GM23338 (cell line): ENCODE data around the gene TCTN3. TPM values are rescaled to one million over a fixed set of nuclear protein-coding genes. Genes with fewer than 3 reads are reported as not detected.
A peak's percentile ranks its signal among the peaks of the same experiment; 100 is the strongest.

Source experiments
- ATAC-seq: fragments of 200-7000 bp; cut with Tn5 transposase; 3 replicates; pipeline ENCODE4 v1.9.1; 2020
- DNase-seq: peaks from one replicate; pipeline ENCODE4 v3.0.0-alpha.2; 2015; ENCODE audit warnings: low spot score
- H2AFZ ChIP-seq: fragments of 200-600 bp; sonication (generic); 2 replicates; pipeline ENCODE4 v1.8.0; 2016; ENCODE audit warnings: antibody characterized with exemption, mild to moderate bottlenecking, moderate library complexity
- H3F3A ChIP-seq: fragments of 200-600 bp; sonication (generic); replicated peaks from 2 replicates; pipeline ENCODE4 v1.8.0; 2017; ENCODE audit warnings: antibody characterized with exemption, mixed run types, low read depth
- H3K27ac ChIP-seq: fragments of 200-600 bp; sonication (generic); 2 replicates; pipeline ENCODE4 v1.6.1; 2016; ENCODE audit warnings: low read depth
- H3K27me3 ChIP-seq: fragments of 200-600 bp; sonication (generic); 2 replicates; pipeline ENCODE4 v1.8.0; 2016; ENCODE audit warnings: mild to moderate bottlenecking, mixed run types, moderate library complexity; ENCODE audit not compliant: insufficient read depth
- H3K36me3 ChIP-seq: fragments of 200-600 bp; sonication (generic); 2 replicates; pipeline ENCODE4 v1.8.0; 2016; ENCODE audit warnings: mild to moderate bottlenecking; ENCODE audit not compliant: insufficient read depth
- H3K4me1 ChIP-seq: fragments of 200-600 bp; sonication (generic); 2 replicates; pipeline ENCODE4 v1.8.0; 2016; ENCODE audit warnings: mild to moderate bottlenecking, moderate library complexity; ENCODE audit not compliant: insufficient read depth
- H3K4me2 ChIP-seq: fragments of 200-600 bp; sonication (generic); 2 replicates; pipeline ENCODE4 v1.7.1; 2017; ENCODE audit warnings: mixed run types
- H3K4me3 ChIP-seq: fragments of 200-600 bp; sonication (generic); 2 replicates; pipeline ENCODE4 v1.6.1; 2016; ENCODE audit warnings: mixed run types
- H3K79me2 ChIP-seq: fragments of 200-600 bp; sonication (generic); replicated peaks from 2 replicates; pipeline ENCODE4 v1.8.0; 2017; ENCODE audit warnings: mild to moderate bottlenecking; ENCODE audit not compliant: insufficient read depth
- H3K9me2 ChIP-seq: fragments of 200-600 bp; sonication (generic); 2 replicates; pipeline ENCODE4 v1.8.0; 2017; ENCODE audit not compliant: insufficient read depth
- H4K20me1 ChIP-seq: fragments of 200-600 bp; sonication (generic); replicated peaks from 2 replicates; pipeline ENCODE4 v1.8.0; 2017; ENCODE audit warnings: mild to moderate bottlenecking; ENCODE audit not compliant: insufficient read depth
- H3K27ac Mint-ChIP-seq: 2 replicates; pipeline ENCODE4 v1.8.0; 2020; ENCODE audit warnings: inconsistent platforms, mild to moderate bottlenecking, moderate library complexity, mixed read lengths
- H3K27me3 Mint-ChIP-seq: 3 replicates; pipeline ENCODE4 v1.8.0; 2022; ENCODE audit warnings: low read depth, mild to moderate bottlenecking, moderate library complexity, mixed read lengths, inconsistent platforms; ENCODE audit not compliant: insufficient read depth, poor library complexity
- H3K36me3 Mint-ChIP-seq: 3 replicates; pipeline ENCODE4 v1.8.0; 2021; ENCODE audit warnings: low read depth, mild to moderate bottlenecking, inconsistent platforms, moderate library complexity, mixed read lengths
- H3K4me1 Mint-ChIP-seq: 3 replicates; pipeline ENCODE4 v1.8.0; 2020; ENCODE audit warnings: mild to moderate bottlenecking, inconsistent platforms, mixed read lengths
- H3K4me3 Mint-ChIP-seq: 3 replicates; pipeline ENCODE4 v1.8.0; 2021; ENCODE audit warnings: moderate library complexity, mild to moderate bottlenecking, inconsistent platforms, mixed read lengths
- H3K9me3 Mint-ChIP-seq: 3 replicates; pipeline ENCODE4 v1.8.0; 2020; ENCODE audit warnings: moderate library complexity, mild to moderate bottlenecking, inconsistent platforms, mixed read lengths
- CREB1 ChIP-seq: fragments of 250-450 bp; sonication (Bioruptor Pico); IDR thresholded peaks from 2 replicates; pipeline ENCODE4 v1.5.0; 2020; ENCODE audit warnings: low read depth, mild to moderate bottlenecking, moderate library complexity
- CTCF ChIP-seq, 2 experiments: fragments of 200-600 bp in 1 of 2; sonication (generic) in 1 of 2; conservative IDR thresholded peaks; 2 replicates each; pipeline versions ENCODE4 v1.5.1 to v1.6.1; 2016 to 2017; ENCODE audit warnings: antibody characterized with exemption in 2 of 2, low read depth in 2 of 2, mild to moderate bottlenecking in 2 of 2, moderate library complexity in 1 of 2
- EZH2 ChIP-seq: fragments of 200-600 bp; sonication (generic); IDR thresholded peaks from one replicate; pipeline ENCODE4 v1.8.0; 2017; ENCODE audit warnings: antibody characterized with exemption, mild to moderate bottlenecking, low read depth; ENCODE audit not compliant: unreplicated experiment
- EZH2phosphoT487 ChIP-seq: fragments of 200-600 bp; sonication (generic); IDR thresholded peaks from one replicate; pipeline ENCODE4 v1.8.1; 2018; ENCODE audit warnings: antibody characterized with exemption; ENCODE audit not compliant: unreplicated experiment
- JUNB ChIP-seq: IDR thresholded peaks from one replicate; pipeline ENCODE4 v1.6.1; 2016; ENCODE audit warnings: antibody characterized with exemption; ENCODE audit not compliant: unreplicated experiment
- NANOG ChIP-seq: IDR thresholded peaks from 2 replicates; pipeline ENCODE4 v1.6.1; 2016; ENCODE audit warnings: antibody characterized with exemption, borderline replicate concordance
- ZNF114 ChIP-seq: fragments of 250-450 bp; sonication (Bioruptor Pico); IDR thresholded peaks from 2 replicates; pipeline ENCODE4 v1.5.0; 2020; ENCODE audit warnings: mild to moderate bottlenecking, moderate library complexity
- ZNF331 ChIP-seq: fragments of 250-450 bp; sonication (Bioruptor Pico); IDR thresholded peaks from 2 replicates; pipeline ENCODE4 v1.5.0; 2020; ENCODE audit warnings: low read depth, mild to moderate bottlenecking, moderate library complexity
- polyA plus RNA-seq: library from polyadenylated mRNA; unstranded; fragments of >200 nt; fragmentation: Nextera tagmentation; extraction: Ambion mirVana; gene quantifications from 2 replicates; pipeline ENCODE4 v1.2.1, GENCODE V29; 2016
- total RNA-seq: library from RNA; depleted of rRNA; stranded (reverse); fragments of >200 nt; shearing (Covaris generic); gene quantifications from 2 replicates; pipeline ENCODE4 v1.2.3, GENCODE V29; 2014
- TF ChIP-seq, protein P1 (sequence below): fragments of 250-450 bp; sonication (Bioruptor Pico); IDR thresholded peaks from 2 replicates; pipeline ENCODE4 v1.5.0; 2020; ENCODE audit warnings: mild to moderate bottlenecking, moderate library complexity
- TF ChIP-seq, protein P2 (sequence below): IDR thresholded peaks from 2 replicates; pipeline ENCODE4 v1.6.1; 2016; ENCODE audit warnings: antibody characterized with exemption
- TF ChIP-seq, protein P3 (sequence below): IDR thresholded peaks from one replicate; pipeline ENCODE4 v1.6.1; 2018; ENCODE audit warnings: antibody characterized with exemption; ENCODE audit not compliant: unreplicated experiment

Gene TCTN3
- total and polyA plus RNA-seq, 2 experiments from 2014 or later: 29.7 to 32.4 TPM

GRCh38 chr10:95693668-95694534 lies at the start of gene TCTN3 (continued):
- TF ChIP-seq, protein P1, sequence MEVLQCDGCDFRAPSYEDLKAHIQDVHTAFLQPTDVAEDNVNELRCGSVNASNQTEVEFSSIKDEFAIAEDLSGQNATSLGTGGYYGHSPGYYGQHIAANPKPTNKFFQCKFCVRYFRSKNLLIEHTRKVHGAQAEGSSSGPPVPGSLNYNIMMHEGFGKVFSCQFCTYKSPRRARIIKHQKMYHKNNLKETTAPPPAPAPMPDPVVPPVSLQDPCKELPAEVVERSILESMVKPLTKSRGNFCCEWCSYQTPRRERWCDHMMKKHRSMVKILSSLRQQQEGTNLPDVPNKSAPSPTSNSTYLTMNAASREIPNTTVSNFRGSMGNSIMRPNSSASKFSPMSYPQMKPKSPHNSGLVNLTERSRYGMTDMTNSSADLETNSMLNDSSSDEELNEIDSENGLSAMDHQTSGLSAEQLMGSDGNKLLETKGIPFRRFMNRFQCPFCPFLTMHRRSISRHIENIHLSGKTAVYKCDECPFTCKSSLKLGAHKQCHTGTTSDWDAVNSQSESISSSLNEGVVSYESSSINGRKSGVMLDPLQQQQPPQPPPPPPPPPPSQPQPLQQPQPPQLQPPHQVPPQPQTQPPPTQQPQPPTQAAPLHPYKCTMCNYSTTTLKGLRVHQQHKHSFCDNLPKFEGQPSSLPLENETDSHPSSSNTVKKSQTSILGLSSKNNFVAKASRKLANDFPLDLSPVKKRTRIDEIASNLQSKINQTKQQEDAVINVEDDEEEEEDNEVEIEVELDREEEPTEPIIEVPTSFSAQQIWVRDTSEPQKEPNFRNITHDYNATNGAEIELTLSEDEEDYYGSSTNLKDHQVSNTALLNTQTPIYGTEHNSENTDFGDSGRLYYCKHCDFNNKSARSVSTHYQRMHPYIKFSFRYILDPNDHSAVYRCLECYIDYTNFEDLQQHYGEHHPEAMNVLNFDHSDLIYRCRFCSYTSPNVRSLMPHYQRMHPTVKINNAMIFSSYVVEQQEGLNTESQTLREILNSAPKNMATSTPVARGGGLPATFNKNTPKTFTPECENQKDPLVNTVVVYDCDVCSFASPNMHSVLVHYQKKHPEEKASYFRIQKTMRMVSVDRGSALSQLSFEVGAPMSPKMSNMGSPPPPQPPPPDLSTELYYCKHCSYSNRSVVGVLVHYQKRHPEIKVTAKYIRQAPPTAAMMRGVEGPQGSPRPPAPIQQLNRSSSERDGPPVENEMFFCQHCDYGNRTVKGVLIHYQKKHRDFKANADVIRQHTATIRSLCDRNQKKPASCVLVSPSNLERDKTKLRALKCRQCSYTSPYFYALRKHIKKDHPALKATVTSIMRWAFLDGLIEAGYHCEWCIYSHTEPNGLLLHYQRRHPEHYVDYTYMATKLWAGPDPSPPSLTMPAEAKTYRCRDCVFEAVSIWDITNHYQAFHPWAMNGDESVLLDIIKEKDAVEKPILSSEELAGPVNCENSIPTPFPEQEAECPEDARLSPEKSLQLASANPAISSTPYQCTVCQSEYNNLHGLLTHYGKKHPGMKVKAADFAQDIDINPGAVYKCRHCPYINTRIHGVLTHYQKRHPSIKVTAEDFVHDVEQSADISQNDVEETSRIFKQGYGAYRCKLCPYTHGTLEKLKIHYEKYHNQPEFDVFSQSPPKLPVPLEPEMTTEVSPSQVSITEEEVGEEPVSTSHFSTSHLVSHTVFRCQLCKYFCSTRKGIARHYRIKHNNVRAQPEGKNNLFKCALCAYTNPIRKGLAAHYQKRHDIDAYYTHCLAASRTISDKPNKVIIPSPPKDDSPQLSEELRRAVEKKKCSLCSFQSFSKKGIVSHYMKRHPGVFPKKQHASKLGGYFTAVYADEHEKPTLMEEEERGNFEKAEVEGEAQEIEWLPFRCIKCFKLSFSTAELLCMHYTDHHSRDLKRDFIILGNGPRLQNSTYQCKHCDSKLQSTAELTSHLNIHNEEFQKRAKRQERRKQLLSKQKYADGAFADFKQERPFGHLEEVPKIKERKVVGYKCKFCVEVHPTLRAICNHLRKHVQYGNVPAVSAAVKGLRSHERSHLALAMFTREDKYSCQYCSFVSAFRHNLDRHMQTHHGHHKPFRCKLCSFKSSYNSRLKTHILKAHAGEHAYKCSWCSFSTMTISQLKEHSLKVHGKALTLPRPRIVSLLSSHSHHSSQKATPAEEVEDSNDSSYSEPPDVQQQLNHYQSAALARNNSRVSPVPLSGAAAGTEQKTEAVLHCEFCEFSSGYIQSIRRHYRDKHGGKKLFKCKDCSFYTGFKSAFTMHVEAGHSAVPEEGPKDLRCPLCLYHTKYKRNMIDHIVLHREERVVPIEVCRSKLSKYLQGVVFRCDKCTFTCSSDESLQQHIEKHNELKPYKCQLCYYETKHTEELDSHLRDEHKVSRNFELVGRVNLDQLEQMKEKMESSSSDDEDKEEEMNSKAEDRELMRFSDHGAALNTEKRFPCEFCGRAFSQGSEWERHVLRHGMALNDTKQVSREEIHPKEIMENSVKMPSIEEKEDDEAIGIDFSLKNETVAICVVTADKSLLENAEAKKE (CRISPR knock-in tag): 0 out of 2 replicates have a peak, but pooled peaks have one; percentile 6

DNA sequence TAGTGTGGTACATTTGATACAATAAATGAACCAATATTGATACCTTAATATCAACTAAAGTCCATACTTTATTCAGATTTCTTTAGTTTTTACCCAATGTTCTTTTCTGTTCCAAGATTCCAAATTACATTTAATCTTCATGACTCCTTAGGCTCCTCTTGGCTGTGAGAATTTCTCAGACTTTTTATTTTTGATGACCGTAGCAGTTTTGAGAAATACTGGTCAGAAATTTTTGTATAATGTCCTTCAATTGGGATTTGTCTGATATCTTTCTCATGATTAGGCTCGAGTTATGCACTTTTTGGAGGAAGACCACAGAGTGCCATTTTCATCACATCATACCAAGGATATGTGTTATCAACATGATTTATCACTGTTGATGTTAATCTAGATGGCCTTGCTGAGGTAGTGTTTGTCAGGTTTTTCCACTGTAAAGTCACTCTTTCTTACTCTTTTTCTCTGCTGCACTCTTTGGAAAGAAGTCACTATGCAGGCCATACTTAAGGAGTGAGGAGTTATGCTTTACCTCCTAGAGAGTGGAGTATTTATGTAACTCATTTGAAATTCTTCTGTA lies 49.3 kb upstream of the TCTN3 start:
- no peak overlapping the region for H3K27ac ChIP-seq
- Mint-ChIP-seq H3K27me3 (no peaks in the 10 kb centered on the region), H3K36me3 (no peaks in the 10 kb centered on the region), H3K4me3 (no peak overlapping the region), H3K9me3 (no peaks in the 10 kb centered on the region; the same call in 1 of the 3 replicates), H3K4me1 (peaks cover 16% of the 10 kb centered on the region), H3K27ac (no peak overlapping the region)
- H3F3A ChIP-seq: no peaks in the 10 kb centered on the region
- ATAC-seq (no peak), DNase-seq (no peak)
- H4K20me1 ChIP-seq: no peaks in the 10 kb centered on the region
- H3K36me3 ChIP-seq: no peaks in the 10 kb centered on the region
- H2AFZ ChIP-seq: no peak overlapping the region
- H3K27me3 ChIP-seq: no peaks in the 10 kb centered on the region
- peaks cover 9% of the 10 kb centered on the region for H3K4me1 ChIP-seq
- H3K4me3 ChIP-seq: no peak overlapping the region
- H3K79me2 ChIP-seq: no peaks in the 10 kb centered on the region
- H3K4me2 ChIP-seq: no peak overlapping the region
- 0 out of 2 replicates have a peak, but pooled peaks cover 9% of the 10 kb centered on the region for H3K9me2 ChIP-seq
- TF ChIP-seq, protein P2, sequence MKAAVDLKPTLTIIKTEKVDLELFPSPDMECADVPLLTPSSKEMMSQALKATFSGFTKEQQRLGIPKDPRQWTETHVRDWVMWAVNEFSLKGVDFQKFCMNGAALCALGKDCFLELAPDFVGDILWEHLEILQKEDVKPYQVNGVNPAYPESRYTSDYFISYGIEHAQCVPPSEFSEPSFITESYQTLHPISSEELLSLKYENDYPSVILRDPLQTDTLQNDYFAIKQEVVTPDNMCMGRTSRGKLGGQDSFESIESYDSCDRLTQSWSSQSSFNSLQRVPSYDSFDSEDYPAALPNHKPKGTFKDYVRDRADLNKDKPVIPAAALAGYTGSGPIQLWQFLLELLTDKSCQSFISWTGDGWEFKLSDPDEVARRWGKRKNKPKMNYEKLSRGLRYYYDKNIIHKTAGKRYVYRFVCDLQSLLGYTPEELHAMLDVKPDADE: no peak
- TF ChIP-seq, protein P3, sequence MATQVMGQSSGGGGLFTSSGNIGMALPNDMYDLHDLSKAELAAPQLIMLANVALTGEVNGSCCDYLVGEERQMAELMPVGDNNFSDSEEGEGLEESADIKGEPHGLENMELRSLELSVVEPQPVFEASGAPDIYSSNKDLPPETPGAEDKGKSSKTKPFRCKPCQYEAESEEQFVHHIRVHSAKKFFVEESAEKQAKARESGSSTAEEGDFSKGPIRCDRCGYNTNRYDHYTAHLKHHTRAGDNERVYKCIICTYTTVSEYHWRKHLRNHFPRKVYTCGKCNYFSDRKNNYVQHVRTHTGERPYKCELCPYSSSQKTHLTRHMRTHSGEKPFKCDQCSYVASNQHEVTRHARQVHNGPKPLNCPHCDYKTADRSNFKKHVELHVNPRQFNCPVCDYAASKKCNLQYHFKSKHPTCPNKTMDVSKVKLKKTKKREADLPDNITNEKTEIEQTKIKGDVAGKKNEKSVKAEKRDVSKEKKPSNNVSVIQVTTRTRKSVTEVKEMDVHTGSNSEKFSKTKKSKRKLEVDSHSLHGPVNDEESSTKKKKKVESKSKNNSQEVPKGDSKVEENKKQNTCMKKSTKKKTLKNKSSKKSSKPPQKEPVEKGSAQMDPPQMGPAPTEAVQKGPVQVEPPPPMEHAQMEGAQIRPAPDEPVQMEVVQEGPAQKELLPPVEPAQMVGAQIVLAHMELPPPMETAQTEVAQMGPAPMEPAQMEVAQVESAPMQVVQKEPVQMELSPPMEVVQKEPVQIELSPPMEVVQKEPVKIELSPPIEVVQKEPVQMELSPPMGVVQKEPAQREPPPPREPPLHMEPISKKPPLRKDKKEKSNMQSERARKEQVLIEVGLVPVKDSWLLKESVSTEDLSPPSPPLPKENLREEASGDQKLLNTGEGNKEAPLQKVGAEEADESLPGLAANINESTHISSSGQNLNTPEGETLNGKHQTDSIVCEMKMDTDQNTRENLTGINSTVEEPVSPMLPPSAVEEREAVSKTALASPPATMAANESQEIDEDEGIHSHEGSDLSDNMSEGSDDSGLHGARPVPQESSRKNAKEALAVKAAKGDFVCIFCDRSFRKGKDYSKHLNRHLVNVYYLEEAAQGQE: no peak
- TF ChIP-seq NANOG (no peak), CREB1 (CRISPR knock-in tag) (no peak), JUNB (no peak), EZH2 (no peak), EZH2phosphoT487 (no peak), ZNF331 (CRISPR knock-in tag) (no peak), ZNF114 (no peak), CTCF (conservative IDR thresholded peaks at IDR 0.05; ENCODE audit: low read depth in 2 of 2) (no peak)
